HUES6 (cell line): ENCODE results near the gene CDC5L.
A peak's percentile ranks its signal among the peaks of the same experiment; 100 is the strongest.

ENCODE experiments used
- H3K27ac ChIP-seq: 2 replicates; pipeline ENCODE4 v1.7.0; 2013; ENCODE audit warnings: low read depth, mild to moderate bottlenecking, low read length, inconsistent platforms
- H3K27me3 ChIP-seq: 2 replicates; pipeline ENCODE4 v1.6.1; 2013; ENCODE audit warnings: low read length; ENCODE audit not compliant: control insufficient read depth, insufficient read depth
- H3K36me3 ChIP-seq: 2 replicates; pipeline ENCODE4 v1.6.1; 2013; ENCODE audit warnings: low read length; ENCODE audit not compliant: control insufficient read depth, insufficient read depth
- H3K4me1 ChIP-seq: 2 replicates; pipeline ENCODE4 v1.6.1; 2013; ENCODE audit warnings: low read length; ENCODE audit not compliant: control insufficient read depth, insufficient read depth
- H3K4me3 ChIP-seq: 2 replicates; pipeline ENCODE4 v1.5.1; 2013; ENCODE audit warnings: low read depth, low read length
- H3K9ac ChIP-seq: one replicate; pipeline ENCODE4 v1.6.1; 2013; ENCODE audit warnings: mild to moderate bottlenecking, low read length
- H3K9me3 ChIP-seq: 2 replicates; pipeline ENCODE4 v1.6.1; 2013; ENCODE audit warnings: low read depth, low read length; ENCODE audit not compliant: control insufficient read depth, insufficient read depth

CDC5L gene

GRCh38 chr6:44475779-44476434 is 88.4 kb downstream of the CDC5L start:
- H3K9me3 ChIP-seq, result no peaks in the 10 kb centered on the region
- no peaks in the 10 kb centered on the region for H3K27me3 ChIP-seq
- no peak overlapping the region for H3K27ac ChIP-seq
- H3K4me1 ChIP-seq, result peaks cover 36% of the 10 kb centered on the region
- no peaks in the 10 kb centered on the region for H3K36me3 ChIP-seq
- peak overlapping the region; percentile 16 for H3K9ac ChIP-seq
- H3K4me3 ChIP-seq, result no peak overlapping the region

DNA sequence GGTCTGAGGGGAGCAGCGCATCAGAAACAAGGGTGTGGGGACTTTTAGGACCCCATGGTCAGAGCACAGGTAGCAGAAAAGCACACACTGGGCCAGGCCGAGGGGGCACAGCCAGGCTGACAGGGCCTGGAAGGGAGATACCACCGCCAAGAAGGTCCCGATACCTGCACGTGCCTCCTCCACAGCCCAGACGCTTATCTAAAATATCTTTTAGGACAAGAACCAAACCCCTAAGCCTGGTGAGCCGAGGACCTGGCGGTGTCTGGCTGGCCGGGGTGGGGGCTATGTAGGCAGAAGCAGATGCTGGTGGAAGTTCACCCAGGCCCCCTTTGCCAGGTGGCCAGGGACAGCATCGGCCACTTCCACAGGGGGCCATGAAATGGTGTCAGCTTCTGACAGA is 89.3 kb downstream of the CDC5L start:
- Histone ChIP-seq H3K36me3 (no peaks in the 10 kb centered on the region), H3K9ac (no peak overlapping the region), H3K27me3 (no peaks in the 10 kb centered on the region), H3K4me3 (no peak overlapping the region), H3K4me1 (peaks cover 30% of the 10 kb centered on the region), H3K9me3 (no peaks in the 10 kb centered on the region), H3K27ac (no peak overlapping the region)

GRCh38 chr6:44477293-44477894 is 89.9 kb downstream of the CDC5L start:
- H3K9me3 ChIP-seq, result no peaks in the 10 kb centered on the region
- peaks cover 25% of the 10 kb centered on the region for H3K4me1 ChIP-seq
- no peaks in the 10 kb centered on the region for H3K36me3 ChIP-seq
- no peak overlapping the region for H3K4me3 ChIP-seq
- no peak overlapping the region for H3K27ac ChIP-seq
- H3K9ac ChIP-seq, result no peak overlapping the region
- no peaks in the 10 kb centered on the region for H3K27me3 ChIP-seq

- Histone ChIP-seq H3K9me3 (no peaks in the 10 kb centered on the region), H3K4me1 (peaks cover 17% of the 10 kb centered on the region), H3K36me3 (no peaks in the 10 kb centered on the region), H3K27ac (no peak overlapping the region), H3K4me3 (no peak overlapping the region), H3K27me3 (no peaks in the 10 kb centered on the region), H3K9ac (no peak overlapping the region)
These were observed 90.7 kb downstream of the CDC5L start for GRCh38 chr6:44478158-44478557.

- peaks cover 11% of the 10 kb centered on the region for H3K4me1 ChIP-seq
- H3K9me3 ChIP-seq, result no peaks in the 10 kb centered on the region
- no peak overlapping the region for H3K4me3 ChIP-seq
- no peaks in the 10 kb centered on the region for H3K36me3 ChIP-seq
- H3K27ac ChIP-seq, result no peak overlapping the region
- H3K27me3 ChIP-seq, result no peaks in the 10 kb centered on the region
- no peak overlapping the region for H3K9ac ChIP-seq
These were observed 91.2 kb downstream of the CDC5L start for GRCh38 chr6:44478591-44479254.

DNA sequence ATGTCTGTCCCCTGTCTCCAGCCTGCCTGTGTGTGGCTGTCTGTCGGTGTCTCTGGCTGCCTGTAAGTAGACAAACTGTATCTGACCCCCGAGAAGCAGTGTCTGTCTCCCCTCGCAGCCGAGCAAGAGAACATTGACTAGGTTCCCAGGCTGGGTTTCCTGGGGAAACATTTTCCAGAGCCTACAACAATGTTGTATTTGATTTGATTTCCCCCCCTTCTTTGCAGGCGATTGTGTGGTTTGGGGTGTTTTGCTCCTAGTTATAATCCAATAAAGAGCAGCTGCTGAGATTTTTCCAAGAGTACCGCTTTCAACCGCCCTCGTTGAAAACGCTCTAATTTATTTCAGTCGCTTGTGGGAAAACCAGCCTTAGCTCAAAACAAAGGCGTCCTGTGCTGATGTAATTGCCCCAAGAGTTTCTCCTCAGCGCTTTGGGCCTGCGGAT is 92.6 kb downstream of the CDC5L start:
- Histone ChIP-seq H3K9ac (no peak overlapping the region), H3K9me3 (no peaks in the 10 kb centered on the region), H3K36me3 (no peaks in the 10 kb centered on the region), H3K4me3 (no peak overlapping the region), H3K4me1 (peaks cover 18% of the 10 kb centered on the region), H3K27ac (no peak overlapping the region), H3K27me3 (no peaks in the 10 kb centered on the region)

GRCh38 chr6:44481056-44481455 is 93.5 kb downstream of the CDC5L start:
- H3K4me3 ChIP-seq, result no peak overlapping the region
- H3K9ac ChIP-seq, result no peak overlapping the region
- H3K27me3 ChIP-seq, result no peaks in the 10 kb centered on the region

GRCh38 chr6:44481760-44482159 is 94.3 kb downstream of the CDC5L start:
- Histone ChIP-seq H3K9ac (no peak overlapping the region), H3K27me3 (no peaks in the 10 kb centered on the region)

More at GRCh38 chr6:44481056-44481455, 93.5 kb downstream of the CDC5L start:
- no peaks in the 10 kb centered on the region for H3K36me3 ChIP-seq
- peaks cover 15% of the 10 kb centered on the region for H3K4me1 ChIP-seq
- no peaks in the 10 kb centered on the region for H3K9me3 ChIP-seq
- no peak overlapping the region for H3K27ac ChIP-seq

GRCh38 chr6:44485601-44486401 is 98.3 kb downstream of the CDC5L start:
- no peaks in the 10 kb centered on the region for H3K36me3 ChIP-seq
- H3K27me3 ChIP-seq, result no peaks in the 10 kb centered on the region
- no peaks in the 10 kb centered on the region for H3K9me3 ChIP-seq
- peaks cover 18% of the 10 kb centered on the region for H3K4me1 ChIP-seq
- H3K27ac ChIP-seq, result no peak overlapping the region
- no peak overlapping the region for H3K9ac ChIP-seq
- no peak overlapping the region for H3K4me3 ChIP-seq

More at GRCh38 chr6:44481760-44482159, 94.3 kb downstream of the CDC5L start:
- no peak overlapping the region for H3K27ac ChIP-seq
- H3K4me3 ChIP-seq, result no peak overlapping the region
- H3K4me1 ChIP-seq, result peaks cover 18% of the 10 kb centered on the region
- no peaks in the 10 kb centered on the region for H3K9me3 ChIP-seq
- H3K36me3 ChIP-seq, result no peaks in the 10 kb centered on the region

DNA sequence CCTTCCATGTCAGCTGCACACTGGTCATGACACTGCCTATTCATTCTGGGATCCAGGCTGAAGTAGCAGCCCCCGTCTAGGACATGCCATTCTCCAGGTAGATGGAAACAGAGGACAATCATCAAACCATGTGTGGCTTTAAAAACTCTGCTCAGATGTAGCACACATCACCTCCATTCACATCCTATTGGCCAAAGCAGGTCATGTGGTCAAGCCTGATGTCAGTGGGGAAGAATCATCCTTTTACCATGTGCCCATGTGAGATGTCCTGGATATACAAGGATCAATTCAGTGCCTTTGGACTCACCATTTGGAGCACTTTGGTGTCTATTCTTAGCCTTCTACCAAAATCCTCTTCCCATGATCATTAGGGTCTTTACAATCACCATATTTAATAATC is 99.5 kb downstream of the CDC5L start:
- no peak overlapping the region for H3K27ac ChIP-seq
- no peaks in the 10 kb centered on the region for H3K27me3 ChIP-seq
- no peaks in the 10 kb centered on the region for H3K36me3 ChIP-seq
- H3K9ac ChIP-seq, result no peak overlapping the region
- H3K4me1 ChIP-seq, result peaks cover 18% of the 10 kb centered on the region; the same call in 1 of the 2 replicates
- H3K4me3 ChIP-seq, result no peak overlapping the region
- no peaks in the 10 kb centered on the region for H3K9me3 ChIP-seq
